Activated naive CD8-positive, alpha-beta T cell treated with anti-CD3 and anti-CD28 coated beads, Interleukin-2, amount 10 ng/mL, durations not matched to agents 7 days and 5 days (primary cell): Measurements from ENCODE around the gene MXRA8. TPM values are rescaled to one million over a fixed set of nuclear protein-coding genes. Genes with fewer than 3 reads are reported as not detected.
A peak's percentile ranks its signal among the peaks of the same experiment; 100 is the strongest.
"Not testable (repeated sequence)": the region's sequence is repeated elsewhere in the genome, so short reads cannot be mapped to it uniquely, and the experiment has no call there.

Experiments used
- ATAC-seq: fragments of 150-1000 bp; cut with Tn5 transposase; one replicate; pipeline ENCODE4 v1.10.0; 2021; ENCODE audit warnings: low read depth, moderate library complexity
- POLR2A ChIA-PET: fragments of 350-600 bp; sonication (Branson Sonifier 250); formaldehyde crosslinking; loops from one replicate; lab custom pipeline; 2021; ENCODE audit warnings: antibody characterized with exemption; lab: Charles Lee
- DNase-seq: peaks from one replicate; pipeline ENCODE4 v3.0.0; 2021
- H3K27ac Mint-ChIP-seq: one replicate; pipeline ENCODE4 v1.8.0; 2022; ENCODE audit warnings: mild to moderate bottlenecking, mixed read lengths
- H3K27me3 Mint-ChIP-seq: one replicate; pipeline ENCODE4 v1.8.0; 2022; ENCODE audit warnings: mild to moderate bottlenecking, moderate library complexity, mixed read lengths
- H3K36me3 Mint-ChIP-seq: one replicate; pipeline ENCODE4 v1.8.0; 2021; ENCODE audit warnings: mild to moderate bottlenecking, mixed read lengths
- H3K4me1 Mint-ChIP-seq: one replicate; pipeline ENCODE4 v1.8.0; 2021; ENCODE audit warnings: mixed read lengths
- H3K4me3 Mint-ChIP-seq: one replicate; pipeline ENCODE4 v1.8.0; 2022; ENCODE audit warnings: mild to moderate bottlenecking, moderate library complexity, mixed read lengths
- H3K9me3 Mint-ChIP-seq: one replicate; pipeline ENCODE4 v1.8.0; 2021; ENCODE audit warnings: mixed read lengths
- total RNA-seq, 2 experiments: library from RNA; stranded (reverse); gene quantifications; one replicate each; pipeline ENCODE4 v1.2.3, GENCODE V29; 2021

The MXRA8 gene
- total RNA-seq, 2 experiments from 2014 or later: 0.51 to 1.2 TPM

DNA sequence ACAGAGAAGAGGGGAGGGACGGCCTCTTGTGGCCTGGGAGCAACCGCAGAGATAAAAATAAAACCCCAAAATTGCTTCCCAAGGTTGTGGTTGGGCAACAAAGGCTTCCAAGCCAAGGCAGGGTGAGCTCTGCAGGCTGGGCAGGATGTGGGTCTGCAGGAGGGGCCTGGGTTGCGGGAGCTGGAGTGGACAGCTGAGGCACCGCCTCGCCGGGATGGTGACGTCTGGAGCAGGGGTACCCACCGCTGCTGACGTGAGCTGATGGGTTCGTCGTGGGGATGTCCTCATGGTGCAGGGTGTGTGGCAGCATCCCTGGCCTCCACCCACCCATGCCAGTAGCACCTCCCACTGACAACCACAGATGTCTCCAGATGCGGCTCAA lies 13.0 kb upstream of the MXRA8 start:
- Mint-ChIP-seq H3K4me3 (peak overlapping the region; percentile 49), H3K9me3 (no peaks in the 10 kb centered on the region), H3K36me3 (no peaks in the 10 kb centered on the region), H3K27ac (peak overlapping the region; percentile 51), H3K27me3 (no peaks in the 10 kb centered on the region), H3K4me1 (peaks cover 12% of the 10 kb centered on the region)
- peak; percentile 78 for DNase-seq
- POLR2A ChIA-PET: interaction anchor here (0.6 to 3.3 kb wide), 9 partner anchors 13 to 185 kb away, joined by 3 to 11 read pairs (median 4); partner anchors contain the start of genes CCNL2, MRPL20, MXRA8 and UBE2J2
- peak; percentile 38 for ATAC-seq

DNA sequence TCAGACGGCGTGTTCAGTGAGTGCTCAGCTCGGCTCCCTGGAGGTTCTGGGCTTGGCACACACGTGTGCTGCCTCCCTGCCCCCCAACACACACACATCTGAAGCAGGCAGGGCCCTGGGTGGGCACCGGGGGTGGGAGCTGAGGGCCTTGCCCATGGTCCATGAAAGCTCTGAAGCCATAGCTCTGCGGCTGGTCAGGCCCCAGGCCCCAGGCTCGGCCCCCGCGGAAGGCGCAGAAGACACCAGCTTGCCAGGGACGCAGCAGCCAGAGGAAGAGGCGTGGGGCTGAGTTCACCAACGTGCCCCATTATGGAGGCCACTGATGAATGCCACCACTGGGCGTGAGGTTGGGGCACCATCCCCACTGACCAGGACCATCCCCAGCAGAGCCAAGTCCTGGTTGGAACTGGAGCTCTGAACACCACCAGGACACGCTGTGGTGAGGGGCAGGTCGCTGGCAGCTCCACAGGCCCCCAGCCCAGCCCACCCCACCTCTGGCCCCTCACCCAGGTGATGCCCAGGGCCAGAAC lies 12.5 kb upstream of the MXRA8 start:
- POLR2A ChIA-PET: interaction anchor here (1.0 to 3.3 kb wide), 7 partner anchors 12 to 97 kb away, joined by 3 to 11 read pairs (median 6); partner anchors contain the start of genes CCNL2, MRPL20, MXRA8 and UBE2J2
- no peak overlapping the region for H3K27ac Mint-ChIP-seq
- no peaks in the 10 kb centered on the region for H3K9me3 Mint-ChIP-seq
- no peaks in the 10 kb centered on the region for H3K36me3 Mint-ChIP-seq
- H3K4me1 Mint-ChIP-seq: peaks cover 12% of the 10 kb centered on the region
- peak overlapping the region; percentile 49 for H3K4me3 Mint-ChIP-seq
- ATAC-seq: no peak
- no peaks in the 10 kb centered on the region for H3K27me3 Mint-ChIP-seq
- DNase-seq: no peak

DNA sequence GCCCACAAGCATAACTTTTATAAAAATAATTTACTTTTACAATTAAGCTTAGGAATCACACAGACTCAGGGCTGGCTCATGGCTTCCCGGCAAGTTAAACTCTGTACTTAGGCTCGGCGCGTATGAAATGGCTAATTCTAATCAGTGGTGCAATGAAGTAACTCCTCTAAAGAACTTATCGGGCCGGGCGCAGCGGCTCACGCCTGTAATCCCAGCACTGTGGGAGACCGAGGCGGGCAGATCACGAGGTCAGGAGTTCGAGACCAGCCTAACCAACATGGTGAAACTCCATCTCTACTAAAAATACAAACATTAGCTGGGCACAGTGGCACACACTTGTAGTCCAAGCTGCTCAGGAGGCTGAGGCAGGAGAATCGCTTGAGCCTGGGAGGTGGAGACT lies 11.7 kb upstream of the MXRA8 start:
- not testable (repeated sequence) for H3K4me3 Mint-ChIP-seq, H3K36me3 Mint-ChIP-seq, H3K27ac Mint-ChIP-seq, ATAC-seq, H3K27me3 Mint-ChIP-seq, DNase-seq, H3K9me3 Mint-ChIP-seq
- POLR2A ChIA-PET: interaction anchor here (1.3 to 3.3 kb wide), 3 partner anchors 12 to 49 kb away, joined by 3 to 11 read pairs (median 3); partner anchors contain the start of genes CCNL2 and MXRA8
- H3K4me1 Mint-ChIP-seq: peaks cover 12% of the 10 kb centered on the region

DNA sequence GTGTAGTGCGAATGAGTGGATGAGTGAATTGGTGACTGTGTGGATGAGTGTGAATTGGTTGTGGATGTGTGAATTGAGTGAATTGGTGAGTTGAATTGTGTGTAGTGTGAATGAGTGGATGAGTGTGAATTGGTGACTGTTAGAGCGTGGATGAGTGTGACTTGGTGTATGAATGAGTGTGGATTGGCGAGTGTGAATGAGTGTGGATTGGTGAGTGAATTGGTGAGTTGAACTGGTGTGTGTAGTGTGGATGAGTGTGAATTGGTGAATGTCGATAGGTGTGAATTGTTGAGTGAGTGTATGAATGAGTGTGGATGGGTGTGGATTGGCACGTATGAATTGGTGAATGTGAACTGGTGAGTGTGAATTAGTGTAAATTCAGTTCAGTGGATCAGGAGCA lies 9.0 kb upstream of the MXRA8 start:
- no peak overlapping the region for H3K4me3 Mint-ChIP-seq
- H3K36me3 Mint-ChIP-seq: no peaks in the 10 kb centered on the region
- no peak for ATAC-seq
- H3K27ac Mint-ChIP-seq: no peak overlapping the region
- no peaks in the 10 kb centered on the region for H3K27me3 Mint-ChIP-seq
- H3K4me1 Mint-ChIP-seq: peaks cover 7% of the 10 kb centered on the region
- POLR2A ChIA-PET: interaction anchor here (0.6 kb wide), 1 partner anchor 47 kb away, joined by 3 read pairs; no protein-coding TSS in a partner anchor
- no peak for DNase-seq
- H3K9me3 Mint-ChIP-seq: no peaks in the 10 kb centered on the region

DNA sequence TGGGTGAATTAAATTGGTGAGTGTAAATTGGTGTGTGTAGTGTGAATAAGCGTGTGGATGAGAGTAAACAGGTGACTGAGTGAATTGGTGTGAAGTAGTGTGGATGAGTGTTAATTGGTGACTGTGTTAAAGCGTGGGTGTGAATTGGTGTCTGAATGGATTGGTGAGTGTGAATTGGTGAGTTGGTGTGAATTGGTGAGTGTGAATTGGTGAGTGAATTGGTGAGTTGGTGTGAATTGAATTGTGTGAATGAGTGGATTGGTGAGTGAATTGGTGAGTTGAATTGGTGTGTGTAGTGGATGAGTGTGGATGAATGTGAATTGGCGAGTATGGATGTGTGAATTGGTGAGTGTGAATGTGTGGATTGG lies 8.3 kb upstream of the MXRA8 start:
- POLR2A ChIA-PET: no interaction called here
- no peak overlapping the region for H3K4me3 Mint-ChIP-seq

DNA sequence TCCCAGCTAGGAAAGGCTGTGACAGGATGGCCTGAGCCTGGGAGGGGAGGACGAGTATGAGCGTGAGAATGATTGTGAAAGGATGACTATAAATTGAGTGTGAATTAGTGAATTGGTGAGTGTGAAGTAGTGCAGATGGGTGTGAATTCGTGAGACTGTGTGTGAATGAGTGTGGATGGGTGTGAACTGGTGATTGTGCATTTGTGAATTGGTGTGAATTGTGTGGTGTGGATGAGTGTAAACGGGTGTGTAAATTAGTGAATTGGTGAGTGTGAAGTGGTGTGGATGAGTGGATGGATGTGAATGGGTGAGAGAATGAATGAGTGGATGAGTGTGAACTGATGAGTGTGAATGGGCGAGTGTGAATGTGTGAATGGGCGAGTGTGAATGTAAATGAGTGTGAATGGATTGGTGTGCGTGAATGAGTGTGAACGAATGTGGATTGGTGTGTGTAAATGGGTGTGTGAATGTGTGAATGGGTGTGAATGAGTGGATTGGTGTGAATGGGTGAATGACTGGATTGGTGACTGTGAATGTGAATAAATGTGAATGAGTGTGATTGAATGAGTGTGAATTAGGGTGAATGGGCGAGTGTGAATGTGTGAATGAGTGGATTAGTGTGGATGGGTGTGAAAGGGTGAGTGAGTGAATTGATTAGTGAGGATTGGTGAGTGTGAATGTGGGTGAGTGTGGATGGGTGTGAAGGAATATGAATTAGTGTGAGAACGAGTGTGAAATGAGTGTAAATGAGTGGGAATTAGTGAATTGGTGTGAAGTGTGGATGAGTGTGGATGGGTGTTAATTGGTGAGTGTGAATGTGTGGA lies 7.7 kb upstream of the MXRA8 start:
- peaks cover under 1% of the 10 kb centered on the region for H3K4me1 Mint-ChIP-seq
- DNase-seq (no peak), ATAC-seq (no peak)
- H3K4me3 Mint-ChIP-seq: no peak overlapping the region
- no peaks in the 10 kb centered on the region for H3K36me3 Mint-ChIP-seq
- POLR2A ChIA-PET: no interaction called here
- no peak overlapping the region for H3K27ac Mint-ChIP-seq
- no peaks in the 10 kb centered on the region for H3K9me3 Mint-ChIP-seq
- peaks cover 5% of the 10 kb centered on the region for H3K27me3 Mint-ChIP-seq

More for the DNA sequence above, 8.3 kb upstream of the MXRA8 start:
- no peaks in the 10 kb centered on the region for H3K9me3 Mint-ChIP-seq
- H3K27me3 Mint-ChIP-seq: peaks cover 5% of the 10 kb centered on the region
- H3K4me1 Mint-ChIP-seq: peaks cover 5% of the 10 kb centered on the region
- no peak overlapping the region for H3K27ac Mint-ChIP-seq
- no peak for ATAC-seq
- no peaks in the 10 kb centered on the region for H3K36me3 Mint-ChIP-seq
- DNase-seq: no peak

DNA sequence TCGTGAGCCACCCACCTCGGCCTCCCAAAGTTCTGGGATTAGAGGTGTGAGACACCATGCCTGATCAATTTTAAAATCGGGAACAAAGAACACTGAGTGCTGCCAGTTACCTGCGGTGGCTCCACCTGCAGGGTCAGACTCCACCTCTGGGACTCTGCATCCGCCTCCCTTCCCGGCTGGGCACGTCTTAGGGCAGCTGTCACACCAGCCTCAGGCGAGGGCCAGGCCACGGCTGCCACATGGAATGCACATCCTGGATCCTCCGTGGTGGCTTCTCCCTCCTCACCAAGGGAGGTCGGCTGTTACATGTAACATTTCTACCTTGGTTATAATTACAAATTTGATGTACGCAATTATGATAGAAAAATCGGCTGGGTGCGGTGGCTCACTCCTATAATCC lies 5.9 kb upstream of the MXRA8 start:
- Mint-ChIP-seq H3K36me3 (no peaks in the 10 kb centered on the region), H3K27me3 (peaks cover 7% of the 10 kb centered on the region), H3K27ac (no peak overlapping the region), H3K4me3 (no peak overlapping the region), H3K4me1 (peaks cover 6% of the 10 kb centered on the region), H3K9me3 (no peaks in the 10 kb centered on the region)
- DNase-seq (no peak), ATAC-seq (no peak)
- POLR2A ChIA-PET: no interaction called here

DNA sequence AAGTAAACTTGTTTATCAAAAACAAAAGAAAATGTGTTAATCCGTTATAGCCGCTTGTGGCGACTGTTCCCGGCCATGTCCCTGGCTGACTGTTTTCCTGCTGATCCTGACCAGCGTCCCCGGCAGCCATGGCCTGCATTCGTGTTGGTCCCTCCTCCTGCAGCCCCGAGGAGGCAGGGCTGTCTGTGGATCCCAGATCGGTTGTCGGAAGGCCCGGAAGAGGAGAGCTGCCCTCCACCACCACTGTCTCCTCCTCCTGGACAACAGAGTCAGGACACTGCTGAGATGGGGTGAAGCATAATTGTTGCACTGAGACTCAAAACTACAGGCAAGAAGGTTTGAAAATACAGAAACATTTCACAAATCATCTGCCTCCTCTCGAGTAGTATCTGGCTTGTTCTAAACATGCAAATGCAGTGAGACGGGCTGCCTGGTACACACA lies 3.6 kb upstream of the MXRA8 start:
- POLR2A ChIA-PET: no interaction called here
- Mint-ChIP-seq H3K9me3 (no peaks in the 10 kb centered on the region), H3K36me3 (no peaks in the 10 kb centered on the region), H3K4me1 (peaks cover 12% of the 10 kb centered on the region), H3K27me3 (peaks cover 12% of the 10 kb centered on the region), H3K27ac (no peak overlapping the region), H3K4me3 (no peak overlapping the region)
- DNase-seq (no peak), ATAC-seq (no peak)

DNA sequence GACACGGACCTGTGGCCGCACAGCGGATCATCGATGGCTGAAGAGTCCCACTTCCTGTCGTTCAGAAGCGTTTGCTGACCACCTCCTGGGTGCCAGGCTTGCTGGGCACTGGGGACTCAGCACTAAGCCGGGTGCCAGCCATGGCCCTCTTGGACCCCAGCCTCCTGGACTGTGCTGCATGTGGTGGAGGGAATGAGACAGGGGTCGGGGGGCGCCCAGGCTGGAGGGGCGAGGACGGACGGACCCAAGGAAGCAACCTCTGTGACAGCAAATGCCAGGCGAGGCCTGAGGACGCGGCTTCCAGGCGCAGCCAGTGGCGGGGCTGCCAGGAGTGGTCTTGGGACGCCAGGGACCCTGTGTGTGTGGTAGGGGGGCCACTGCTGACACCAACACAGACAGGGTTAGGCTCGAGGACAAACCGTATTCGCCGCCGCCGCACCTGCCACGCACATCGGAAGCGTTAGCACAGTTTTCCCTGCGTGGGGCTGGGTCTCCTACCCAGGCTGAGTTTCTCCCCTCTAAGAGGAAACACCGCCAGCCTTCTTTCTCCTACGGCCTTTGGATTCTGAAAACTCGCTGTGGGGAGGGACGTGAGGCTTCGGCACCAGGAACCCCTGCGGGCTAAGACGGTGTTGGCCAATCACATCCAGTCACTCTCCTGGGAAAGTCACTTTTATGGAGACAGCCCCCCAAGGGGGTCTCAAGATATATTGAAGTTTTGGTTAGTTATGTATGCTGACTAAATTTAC lies 3.1 kb upstream of the MXRA8 start:
- Mint-ChIP-seq H3K4me1 (peaks cover 12% of the 10 kb centered on the region), H3K27me3 (peaks cover 12% of the 10 kb centered on the region), H3K36me3 (no peaks in the 10 kb centered on the region), H3K27ac (no peak overlapping the region), H3K9me3 (no peaks in the 10 kb centered on the region), H3K4me3 (no peak overlapping the region)
- ATAC-seq (no peak), DNase-seq (no peak)
- POLR2A ChIA-PET: no interaction called here

DNA sequence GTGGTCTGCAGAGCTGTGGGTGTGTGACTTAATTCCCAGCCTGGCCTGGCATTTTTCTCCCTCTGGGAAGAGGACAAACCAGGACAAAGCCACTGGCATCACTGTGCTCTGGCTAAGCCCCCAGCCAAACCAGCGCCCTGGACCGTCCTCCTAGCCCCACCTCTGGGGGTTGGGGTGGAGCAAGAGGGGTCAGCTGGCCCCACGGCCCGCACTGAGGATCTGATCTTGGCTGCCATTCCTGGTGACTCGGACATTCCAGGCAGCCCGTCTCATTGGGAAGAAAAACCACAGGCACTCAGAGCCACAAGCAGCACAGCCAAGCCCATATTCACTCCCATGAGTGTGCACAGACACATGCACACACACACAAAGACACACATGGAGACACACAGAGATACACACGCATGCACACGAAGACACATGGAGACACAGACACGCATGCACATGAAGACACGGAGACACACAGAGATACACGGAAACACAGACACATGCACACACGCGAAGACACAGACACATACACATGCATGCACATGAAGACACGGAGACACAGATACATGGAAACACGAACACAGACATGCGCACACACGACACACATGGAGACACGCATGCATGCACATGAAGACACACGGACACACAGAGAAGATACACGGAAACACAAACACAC lies 2.3 kb upstream of the MXRA8 start:
- Mint-ChIP-seq H3K9me3 (no peaks in the 10 kb centered on the region), H3K4me3 (no peak overlapping the region), H3K27me3 (peaks cover 12% of the 10 kb centered on the region), H3K4me1 (peaks cover 12% of the 10 kb centered on the region), H3K27ac (no peak overlapping the region), H3K36me3 (no peaks in the 10 kb centered on the region)
- DNase-seq (no peak), ATAC-seq (no peak)
- POLR2A ChIA-PET: no interaction called here

DNA sequence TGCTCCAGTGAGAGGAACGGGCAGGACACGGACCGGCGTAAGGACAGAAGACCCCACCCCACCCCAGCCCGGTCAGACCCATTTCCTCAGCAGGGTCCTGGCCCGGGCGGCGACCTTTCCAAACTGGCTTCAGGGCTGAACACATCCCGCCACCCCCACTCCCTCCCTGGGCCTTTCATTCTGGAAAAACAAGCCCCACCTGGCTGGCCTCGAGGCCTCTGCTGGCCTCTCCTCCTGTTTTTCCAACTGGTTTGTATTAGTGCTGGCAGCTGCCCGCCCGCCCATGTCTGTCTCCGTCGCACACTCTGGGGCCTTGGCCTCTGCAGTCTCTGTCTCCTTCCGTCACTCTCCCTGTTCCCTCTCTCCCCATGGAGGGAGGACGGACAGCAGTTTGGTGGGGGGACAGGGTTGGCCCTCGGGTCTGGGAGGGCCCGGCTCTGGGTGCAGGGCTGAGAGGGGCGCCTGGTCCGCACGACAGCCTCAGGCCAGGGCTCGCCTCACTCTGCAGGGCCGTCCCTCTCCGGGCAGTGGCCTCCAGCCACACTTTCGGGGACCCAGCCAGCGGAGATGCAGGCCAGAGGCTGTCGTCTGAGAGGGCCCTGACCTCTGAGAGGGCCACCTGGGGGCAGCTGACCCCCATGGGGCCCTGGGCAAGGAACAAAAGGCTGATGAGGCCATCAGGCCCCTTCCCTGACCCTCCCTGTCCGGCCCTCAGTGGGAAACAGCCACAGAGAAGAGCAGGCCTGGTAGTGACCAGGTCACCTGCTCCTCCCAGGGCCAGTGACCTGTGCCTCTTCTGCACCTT lies 1.5 kb upstream of the MXRA8 start:
- no peaks in the 10 kb centered on the region for H3K36me3 Mint-ChIP-seq
- ATAC-seq (no peak), DNase-seq (no peak)
- peaks cover 12% of the 10 kb centered on the region for H3K4me1 Mint-ChIP-seq
- H3K9me3 Mint-ChIP-seq: no peaks in the 10 kb centered on the region
- no peak overlapping the region for H3K27ac Mint-ChIP-seq
- peaks cover 12% of the 10 kb centered on the region for H3K27me3 Mint-ChIP-seq
- POLR2A ChIA-PET: interaction anchor here (1.0 to 2.8 kb wide), 2 partner anchors 11 to 15 kb away, joined by 4 to 11 read pairs; partner anchors contain the start of gene AURKAIP1
- no peak overlapping the region for H3K4me3 Mint-ChIP-seq

DNA sequence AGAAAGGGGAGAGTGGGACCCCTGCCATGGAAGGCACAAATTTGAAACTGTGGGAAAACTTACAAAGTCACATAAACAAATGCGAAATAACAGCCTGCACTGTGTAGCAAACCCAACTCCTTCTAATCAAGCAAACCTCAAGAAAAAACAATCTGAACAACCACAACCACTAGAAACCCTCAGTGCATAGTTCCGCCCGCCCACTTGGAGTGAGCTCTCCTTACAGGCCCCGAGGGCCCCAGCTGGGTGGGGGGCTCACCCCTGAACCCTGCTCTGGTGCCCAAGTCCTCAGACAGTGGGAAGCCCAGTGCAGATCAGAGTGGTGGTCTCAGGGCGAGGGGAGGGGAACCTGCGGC lies 931 bp upstream of the MXRA8 start:
- no peaks in the 10 kb centered on the region for H3K36me3 Mint-ChIP-seq
- DNase-seq (no peak), ATAC-seq (peak; percentile 37)
- H3K4me1 Mint-ChIP-seq: peaks cover 12% of the 10 kb centered on the region
- H3K4me3 Mint-ChIP-seq: no peak overlapping the region
- peak overlapping the region; percentile 32 for H3K27ac Mint-ChIP-seq
- POLR2A ChIA-PET: interaction anchor here (1.0 to 2.8 kb wide), 2 partner anchors 12 to 16 kb away, joined by 4 to 11 read pairs; partner anchors contain the start of gene AURKAIP1
- no peaks in the 10 kb centered on the region for H3K9me3 Mint-ChIP-seq
- peaks cover 13% of the 10 kb centered on the region for H3K27me3 Mint-ChIP-seq
